GM23248 (cell line): ENCODE results near the gene CARD11. TPM values are rescaled to one million over a fixed set of nuclear protein-coding genes. Genes with fewer than 3 reads are reported as not detected.

Experiments
- DNase-seq: peaks from one replicate; pipeline ENCODE4 v3.0.0-alpha.2; 2015
- H2AFZ ChIP-seq: fragments of 200-600 bp; sonication (generic); 2 replicates; pipeline ENCODE4 v1.6.1; 2016; ENCODE audit warnings: antibody characterized with exemption
- H3F3A ChIP-seq: fragments of 200-600 bp; sonication (generic); 2 replicates; pipeline ENCODE4 v1.6.1; 2016; ENCODE audit warnings: mild to moderate bottlenecking, antibody characterized with exemption, mixed run types; ENCODE audit not compliant: insufficient read depth
- H3K27ac ChIP-seq: fragments of 200-600 bp; sonication (generic); 2 replicates; pipeline ENCODE4 v1.5.1; 2016; ENCODE audit warnings: mild to moderate bottlenecking
- H3K27me3 ChIP-seq: fragments of 200-600 bp; sonication (generic); replicated peaks from 2 replicates; pipeline ENCODE4 v1.6.1; 2016; ENCODE audit warnings: mild to moderate bottlenecking; ENCODE audit not compliant: insufficient read depth
- H3K36me3 ChIP-seq: fragments of 200-600 bp; sonication (generic); 2 replicates; pipeline ENCODE4 v1.6.1; 2016; ENCODE audit warnings: low read depth, mild to moderate bottlenecking
- H3K4me1 ChIP-seq: fragments of 200-600 bp; sonication (generic); 2 replicates; pipeline ENCODE4 v1.6.1; 2016; ENCODE audit warnings: mild to moderate bottlenecking; ENCODE audit not compliant: insufficient read depth
- H3K4me2 ChIP-seq: fragments of 200-600 bp; sonication (generic); one replicate; pipeline ENCODE4 v1.6.1; 2016; ENCODE audit warnings: mild to moderate bottlenecking; ENCODE audit not compliant: unreplicated experiment
- H3K4me3 ChIP-seq: fragments of 200-600 bp; sonication (generic); 2 replicates; pipeline ENCODE4 v1.5.1; 2016; ENCODE audit warnings: mild to moderate bottlenecking
- H3K79me2 ChIP-seq: fragments of 200-600 bp; sonication (generic); 2 replicates; pipeline ENCODE4 v1.6.1; 2016; ENCODE audit warnings: mild to moderate bottlenecking; ENCODE audit not compliant: insufficient read depth
- H3K9ac ChIP-seq: fragments of 200-600 bp; sonication (generic); 2 replicates; pipeline ENCODE4 v1.6.1; 2016; ENCODE audit warnings: mild to moderate bottlenecking
- H3K9me2 ChIP-seq: fragments of 200-600 bp; sonication (generic); 2 replicates; pipeline ENCODE4 v1.6.1; 2016; ENCODE audit warnings: mixed run types, mild to moderate bottlenecking, moderate library complexity; ENCODE audit not compliant: insufficient read depth
- H3K9me3 ChIP-seq: fragments of 200-600 bp; sonication (generic); one replicate; pipeline ENCODE4 v1.6.1; 2017; ENCODE audit warnings: low read depth
- H4K20me1 ChIP-seq: fragments of 200-600 bp; sonication (generic); 2 replicates; pipeline ENCODE4 v1.6.0; 2016; ENCODE audit not compliant: insufficient read depth
- EZH2 ChIP-seq: fragments of 200-600 bp; sonication (generic); IDR thresholded peaks from 2 replicates; pipeline ENCODE4 v1.6.1; 2018; ENCODE audit warnings: antibody characterized with exemption, mild to moderate bottlenecking; ENCODE audit not compliant: insufficient read depth, poor library complexity, severe bottlenecking
- EZH2phosphoT487 ChIP-seq: fragments of 200-600 bp; sonication (generic); IDR thresholded peaks from 2 replicates; pipeline ENCODE4 v1.6.1; 2018; ENCODE audit warnings: antibody characterized with exemption, moderate library complexity, mild to moderate bottlenecking, low read depth; ENCODE audit not compliant: insufficient read depth
- WGBS, 2 experiments: methylation state at CpG; one replicate each; pipeline ENCODE4 v1.1.6; 2015 to 2017; ENCODE audit warnings: low lambda C conversion rate in 2 of 2, low coverage in 1 of 2; ENCODE audit errors: missing lambda C conversion rate in 2 of 2; 5-methylcytosine and 5-hydroxymethylcytosine counted together
- in situ Hi-C: fragments of 300-500 bp; cut with MboI; formaldehyde crosslinking; loops from 2 replicates; pipeline ENCODE4 v1.15.0; 2020
- polyA plus RNA-seq: library from polyadenylated mRNA; unstranded; fragments of >200 nt; fragmentation: Nextera tagmentation; extraction: Ambion mirVana; gene quantifications from 2 replicates; pipeline ENCODE4 v1.2.1, GENCODE V29; 2016
- total RNA-seq: library from RNA; depleted of rRNA; stranded (reverse); fragments of >200 nt; shearing (Covaris generic); gene quantifications from 2 replicates; pipeline ENCODE4 v1.2.3, GENCODE V29; 2014

The CARD11 gene
- total and polyA plus RNA-seq, 2 experiments from 2014 or later: not detected

- H4K20me1 ChIP-seq: no peaks in the 10 kb centered on the region
- H3K79me2 ChIP-seq: no peaks in the 10 kb centered on the region
- no peaks in the 10 kb centered on the region for H3K4me1 ChIP-seq
- H3K9me3 ChIP-seq: no peaks in the 10 kb centered on the region
- H3F3A ChIP-seq: no peaks in the 10 kb centered on the region
- H3K36me3 ChIP-seq: no peaks in the 10 kb centered on the region
- no peaks in the 10 kb centered on the region for H3K27me3 ChIP-seq
- no peak overlapping the region for H3K27ac ChIP-seq
- 34 to 35% methylated on average over 6 of the region's 6 CpGs for WGBS, 2 experiments
- in situ Hi-C loops: no loop called here
- no peak overlapping the region for H3K9ac ChIP-seq
- no peak overlapping the region for H2AFZ ChIP-seq
- no peaks in the 10 kb centered on the region for H3K9me2 ChIP-seq
- H3K4me2 ChIP-seq: no peak overlapping the region
- no peak for DNase-seq
- no peak for TF ChIP-seq EZH2phosphoT487
- no peak for TF ChIP-seq EZH2
- no peak overlapping the region for H3K4me3 ChIP-seq
Observed at GRCh38 chr7:3073763-3074458, 30.2 kb upstream of the CARD11 start.

GRCh38 chr7:3070908-3071307, 27.2 kb upstream of the CARD11 start:
- H3K9me3 ChIP-seq: no peaks in the 10 kb centered on the region

GRCh38 chr7:3069771-3070449, 26.2 kb upstream of the CARD11 start:
- no peaks in the 10 kb centered on the region for H3F3A ChIP-seq
- DNase-seq: no peak
- H3K36me3 ChIP-seq: no peaks in the 10 kb centered on the region
- in situ Hi-C loops: no loop called here
- no peaks in the 10 kb centered on the region for H4K20me1 ChIP-seq
- no peak overlapping the region for H3K9ac ChIP-seq
- no peaks in the 10 kb centered on the region for H3K79me2 ChIP-seq
- H3K4me3 ChIP-seq: no peak overlapping the region
- no peaks in the 10 kb centered on the region for H3K9me2 ChIP-seq
- no peak overlapping the region for H3K4me2 ChIP-seq
- 41 to 47% methylated on average over 10 of the region's 10 CpGs for WGBS, 2 experiments
- no peaks in the 10 kb centered on the region for H3K9me3 ChIP-seq
- TF ChIP-seq EZH2 (no peak), EZH2phosphoT487 (no peak)
- H3K4me1 ChIP-seq: no peaks in the 10 kb centered on the region
- no peak overlapping the region for H2AFZ ChIP-seq
- no peaks in the 10 kb centered on the region for H3K27me3 ChIP-seq
- no peak overlapping the region for H3K27ac ChIP-seq

More at GRCh38 chr7:3070908-3071307, 27.2 kb upstream of the CARD11 start:
- H3K9me2 ChIP-seq: no peaks in the 10 kb centered on the region
- H3K36me3 ChIP-seq: no peaks in the 10 kb centered on the region
- 18 to 35% methylated on average over 4 of the region's 4 CpGs for WGBS, 2 experiments
- no peaks in the 10 kb centered on the region for H3F3A ChIP-seq
- no peaks in the 10 kb centered on the region for H3K27me3 ChIP-seq
- H2AFZ ChIP-seq: no peak overlapping the region
- H3K4me3 ChIP-seq: no peak overlapping the region
- H4K20me1 ChIP-seq: no peaks in the 10 kb centered on the region
- no peak overlapping the region for H3K9ac ChIP-seq
- H3K27ac ChIP-seq: no peak overlapping the region
- H3K4me1 ChIP-seq: no peaks in the 10 kb centered on the region
- no peak for DNase-seq
- no peak overlapping the region for H3K4me2 ChIP-seq
- in situ Hi-C loops: no loop called here
- no peak for TF ChIP-seq EZH2
- TF ChIP-seq EZH2phosphoT487: no peak
- H3K79me2 ChIP-seq: no peaks in the 10 kb centered on the region

GRCh38 chr7:3068530-3068929, 24.9 kb upstream of the CARD11 start:
- Histone ChIP-seq H3F3A (no peaks in the 10 kb centered on the region), H4K20me1 (no peaks in the 10 kb centered on the region), H3K79me2 (no peaks in the 10 kb centered on the region), H3K27ac (no peak overlapping the region), H3K4me2 (no peak overlapping the region), H3K27me3 (no peaks in the 10 kb centered on the region), H3K4me3 (no peak overlapping the region), H3K9me3 (no peaks in the 10 kb centered on the region), H2AFZ (no peak overlapping the region), H3K36me3 (no peaks in the 10 kb centered on the region), H3K4me1 (no peaks in the 10 kb centered on the region), H3K9ac (no peak overlapping the region), H3K9me2 (no peaks in the 10 kb centered on the region)
- WGBS, 2 experiments: 27 to 33% methylated on average over 4 of the region's 4 CpGs
- no peak for TF ChIP-seq EZH2phosphoT487
- TF ChIP-seq EZH2: no peak
- DNase-seq: no peak
- in situ Hi-C loops: no loop called here
